ENCODE measurements around the gene LRRC73. TPM values are rescaled to one million over a fixed set of nuclear protein-coding genes. Genes with fewer than 3 reads are reported as not detected.

Gene LRRC73
- total RNA-seq, 1 experiment from 2014 or later: 0.19 TPM

DNA sequence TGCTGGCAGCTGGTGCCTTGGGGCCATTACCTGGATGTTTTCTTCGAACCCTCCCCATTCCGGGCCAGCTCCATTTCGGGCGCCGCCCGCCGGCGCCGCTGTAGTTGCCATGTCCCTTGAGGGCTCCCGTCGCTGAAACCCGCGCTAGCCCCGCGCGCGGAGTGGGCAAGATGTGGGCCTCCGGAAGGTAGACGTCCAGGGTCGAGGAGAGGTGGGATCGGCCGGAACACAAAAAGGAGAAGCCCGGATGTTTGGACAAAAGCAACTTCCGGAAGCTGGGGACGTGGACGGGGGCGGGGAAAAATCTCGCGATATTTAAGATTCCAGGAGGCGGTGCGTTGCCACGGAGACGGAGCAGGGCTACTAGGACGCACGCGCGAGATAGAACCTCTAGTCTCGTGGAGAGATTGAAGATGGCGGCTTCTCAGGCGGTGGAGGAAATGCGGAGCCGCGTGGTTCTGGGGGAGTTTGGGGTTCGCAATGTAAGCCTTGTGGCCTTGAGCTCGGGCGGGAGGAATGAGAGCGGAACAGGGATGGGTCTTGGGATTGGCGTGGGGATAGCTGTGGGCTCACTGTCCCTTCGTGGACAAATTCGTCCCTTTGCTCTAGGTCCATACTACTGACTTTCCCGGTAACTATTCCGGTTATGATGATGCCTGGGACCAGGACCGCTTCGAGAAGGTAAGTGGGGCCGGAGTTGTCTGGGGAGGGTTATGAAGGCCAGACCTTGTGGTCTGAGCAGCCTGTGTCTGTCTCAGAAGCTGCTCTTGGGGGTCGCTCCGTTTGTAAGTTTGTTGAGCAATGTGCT, 6.8 kb upstream of the LRRC73 start, which contains the start of the genes POLR1C and YIPF3:
TSS of gene POLR1C (plus strand) at position 393 of the 808 bp plus-strand sequence. CDS start at position 414, 21 bp downstream.
TSS of gene YIPF3 (minus strand) at position 230 of the 808 bp plus-strand sequence. CDS start at position 111, 119 bp downstream.
- H3K27me3 ChIP-seq (ENCODE audit: low read length): no peaks in the 10 kb centered on the region
- peaks cover 24% of the 10 kb centered on the region for H3K4me1 ChIP-seq (ENCODE audit: low read length)
- H3K4me3 ChIP-seq (ENCODE audit: low read length): peak within 1 kb of the TSS; percentile 83
- peaks cover 52% of the 10 kb centered on the region for H3K79me2 ChIP-seq (ENCODE audit: low read length)
- H2AFZ ChIP-seq (ENCODE audit: low read length): peak within 1 kb of the TSS; percentile 31; the same call in 1 of the 2 replicates
- peak within 1 kb of the TSS; percentile 90 for H3K4me2 ChIP-seq (ENCODE audit: low read depth, low read length, poor library complexity, severe bottlenecking)
- no peaks in the 10 kb centered on the region for H3K9me3 ChIP-seq (ENCODE audit: low read length)
- peaks cover 34% of the 10 kb centered on the region for H3K36me3 ChIP-seq (ENCODE audit: insufficient read depth, low read length)
- peak; percentile 100 for DNase-seq
- peak within 1 kb of the TSS; percentile 50 for H3K27ac ChIP-seq (ENCODE audit: low read length)
- no peaks in the 10 kb centered on the region for H3K9me2 ChIP-seq (replicated peaks; ENCODE audit: insufficient read depth, low read length)
- H4K20me1 ChIP-seq (ENCODE audit: insufficient read depth, low read depth, low read length): no peaks in the 10 kb centered on the region
- peak within 1 kb of the TSS; percentile 84 for H3K9ac ChIP-seq (ENCODE audit: low read length)

DNA sequence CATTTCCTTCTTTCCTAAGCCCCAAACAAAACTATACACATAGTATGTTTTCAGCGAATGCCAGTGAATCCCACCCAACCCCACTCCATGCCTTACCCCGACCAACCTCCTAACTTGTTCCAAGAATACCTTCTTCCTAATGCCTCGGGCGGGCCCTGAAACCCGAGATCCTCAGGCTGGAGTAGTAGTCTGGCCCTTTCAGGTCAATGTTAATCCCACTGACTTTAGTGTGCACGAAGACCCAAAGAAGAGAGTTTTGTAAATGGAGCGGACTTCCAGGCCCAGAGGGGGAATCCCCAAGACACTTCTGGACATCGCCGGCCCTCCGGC, 6.2 kb upstream of the LRRC73 start:
- Histone ChIP-seq H3K9me2 (replicated peaks; ENCODE audit: insufficient read depth, low read length) (no peaks in the 10 kb centered on the region), H3K79me2 (ENCODE audit: low read length) (peaks cover 52% of the 10 kb centered on the region), H3K27me3 (ENCODE audit: low read length) (no peaks in the 10 kb centered on the region), H4K20me1 (ENCODE audit: insufficient read depth, low read depth, low read length) (no peaks in the 10 kb centered on the region), H3K9ac (ENCODE audit: low read length) (peak overlapping the region; percentile 84), H3K36me3 (ENCODE audit: insufficient read depth, low read length) (peaks cover 28% of the 10 kb centered on the region), H3K27ac (ENCODE audit: low read length) (peak overlapping the region; percentile 50), H3K4me1 (ENCODE audit: low read length) (peaks cover 24% of the 10 kb centered on the region), H3K9me3 (ENCODE audit: low read length) (no peaks in the 10 kb centered on the region), H3K4me3 (ENCODE audit: low read length) (peak overlapping the region; percentile 83), H3K4me2 (ENCODE audit: low read depth, low read length, poor library complexity, severe bottlenecking) (peak overlapping the region; percentile 90), H2AFZ (ENCODE audit: low read length) (peak overlapping the region; percentile 31; the same call in 1 of the 2 replicates)
- no peak for DNase-seq

GRCh38 chr6:43515808-43516207, 5.7 kb upstream of the LRRC73 start:
- Histone ChIP-seq H4K20me1 (ENCODE audit: insufficient read depth, low read depth, low read length) (no peaks in the 10 kb centered on the region), H2AFZ (ENCODE audit: low read length) (no peak overlapping the region), H3K9ac (ENCODE audit: low read length) (peak overlapping the region; percentile 84), H3K4me2 (ENCODE audit: low read depth, low read length, poor library complexity, severe bottlenecking) (peak overlapping the region; percentile 90), H3K79me2 (ENCODE audit: low read length) (peaks cover 52% of the 10 kb centered on the region), H3K4me1 (ENCODE audit: low read length) (peaks cover 24% of the 10 kb centered on the region), H3K36me3 (ENCODE audit: insufficient read depth, low read length) (peaks cover 24% of the 10 kb centered on the region), H3K9me2 (replicated peaks; ENCODE audit: insufficient read depth, low read length) (no peaks in the 10 kb centered on the region), H3K27ac (ENCODE audit: low read length) (no peak overlapping the region), H3K27me3 (ENCODE audit: low read length) (no peaks in the 10 kb centered on the region), H3K4me3 (ENCODE audit: low read length) (peak overlapping the region; percentile 83), H3K9me3 (ENCODE audit: low read length) (no peaks in the 10 kb centered on the region)
- DNase-seq: no peak

DNA sequence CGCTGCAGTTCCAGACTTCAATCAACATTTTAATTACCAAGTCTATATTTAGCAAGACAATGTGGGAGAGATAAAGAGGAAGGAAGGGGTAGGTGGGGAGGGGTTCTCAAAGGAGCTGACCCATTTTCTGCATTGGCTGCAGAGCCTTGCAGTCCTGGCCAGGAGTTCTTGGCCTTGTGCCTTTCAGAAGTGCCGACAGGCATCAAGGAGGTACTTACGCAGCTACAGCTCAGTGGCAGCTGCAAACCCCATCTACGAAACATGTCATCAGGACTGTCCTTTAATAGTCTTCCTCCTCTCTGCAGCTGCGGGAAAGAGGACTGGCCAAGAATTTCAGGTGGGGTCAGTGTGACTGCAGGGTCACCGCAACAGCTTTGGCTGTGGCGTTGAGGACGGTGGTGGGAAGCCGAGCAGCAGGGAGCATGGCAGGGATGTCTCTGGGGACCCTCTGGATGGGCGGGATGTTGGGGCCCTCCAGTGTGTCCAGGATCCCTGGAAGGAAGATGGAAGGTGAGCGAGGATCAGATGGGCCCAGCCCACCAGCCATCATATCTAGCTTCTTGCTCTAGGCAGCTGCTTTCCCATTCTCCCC, 1.8 kb upstream of the LRRC73 start:
- Histone ChIP-seq H4K20me1 (ENCODE audit: insufficient read depth, low read depth, low read length) (no peaks in the 10 kb centered on the region), H3K27ac (ENCODE audit: low read length) (no peak overlapping the region), H3K79me2 (ENCODE audit: low read length) (peaks cover 22% of the 10 kb centered on the region), H3K36me3 (ENCODE audit: insufficient read depth, low read length) (peaks cover 3% of the 10 kb centered on the region; the same call in 1 of the 2 replicates), H3K4me3 (ENCODE audit: low read length) (no peak overlapping the region), H3K9ac (ENCODE audit: low read length) (no peak overlapping the region), H3K9me2 (replicated peaks; ENCODE audit: insufficient read depth, low read length) (no peaks in the 10 kb centered on the region), H3K27me3 (ENCODE audit: low read length) (no peaks in the 10 kb centered on the region), H3K9me3 (ENCODE audit: low read length) (no peaks in the 10 kb centered on the region), H2AFZ (ENCODE audit: low read length) (no peak overlapping the region), H3K4me1 (ENCODE audit: low read length) (peaks cover 32% of the 10 kb centered on the region), H3K4me2 (ENCODE audit: low read depth, low read length, poor library complexity, severe bottlenecking) (no peak overlapping the region)
- no peak for DNase-seq

- DNase-seq: no peak
- no peaks in the 10 kb centered on the region for H3K27me3 ChIP-seq (ENCODE audit: low read length)
- peak overlapping the region; percentile 82; the same call in 1 of the 2 replicates for H3K4me3 ChIP-seq (ENCODE audit: low read length)
- peak overlapping the region; percentile 91 for H3K4me2 ChIP-seq (ENCODE audit: low read depth, low read length, poor library complexity, severe bottlenecking)
- H3K9me2 ChIP-seq (replicated peaks; ENCODE audit: insufficient read depth, low read length): no peaks in the 10 kb centered on the region
- H2AFZ ChIP-seq (ENCODE audit: low read length): no peak overlapping the region
- H3K4me1 ChIP-seq (ENCODE audit: low read length): peaks cover 33% of the 10 kb centered on the region
- H3K79me2 ChIP-seq (ENCODE audit: low read length): peaks cover 12% of the 10 kb centered on the region
- H4K20me1 ChIP-seq (ENCODE audit: insufficient read depth, low read depth, low read length): no peaks in the 10 kb centered on the region
- H3K9ac ChIP-seq (ENCODE audit: low read length): peak overlapping the region; percentile 73; the same call in 1 of the 2 replicates
- no peak overlapping the region for H3K27ac ChIP-seq (ENCODE audit: low read length)
- no peaks in the 10 kb centered on the region for H3K9me3 ChIP-seq (ENCODE audit: low read length)
- peaks cover 3% of the 10 kb centered on the region; the same call in 1 of the 2 replicates for H3K36me3 ChIP-seq (ENCODE audit: insufficient read depth, low read length)
Measured at GRCh38 chr6:43510827-43511163, 649 bp upstream of the LRRC73 start.

DNA sequence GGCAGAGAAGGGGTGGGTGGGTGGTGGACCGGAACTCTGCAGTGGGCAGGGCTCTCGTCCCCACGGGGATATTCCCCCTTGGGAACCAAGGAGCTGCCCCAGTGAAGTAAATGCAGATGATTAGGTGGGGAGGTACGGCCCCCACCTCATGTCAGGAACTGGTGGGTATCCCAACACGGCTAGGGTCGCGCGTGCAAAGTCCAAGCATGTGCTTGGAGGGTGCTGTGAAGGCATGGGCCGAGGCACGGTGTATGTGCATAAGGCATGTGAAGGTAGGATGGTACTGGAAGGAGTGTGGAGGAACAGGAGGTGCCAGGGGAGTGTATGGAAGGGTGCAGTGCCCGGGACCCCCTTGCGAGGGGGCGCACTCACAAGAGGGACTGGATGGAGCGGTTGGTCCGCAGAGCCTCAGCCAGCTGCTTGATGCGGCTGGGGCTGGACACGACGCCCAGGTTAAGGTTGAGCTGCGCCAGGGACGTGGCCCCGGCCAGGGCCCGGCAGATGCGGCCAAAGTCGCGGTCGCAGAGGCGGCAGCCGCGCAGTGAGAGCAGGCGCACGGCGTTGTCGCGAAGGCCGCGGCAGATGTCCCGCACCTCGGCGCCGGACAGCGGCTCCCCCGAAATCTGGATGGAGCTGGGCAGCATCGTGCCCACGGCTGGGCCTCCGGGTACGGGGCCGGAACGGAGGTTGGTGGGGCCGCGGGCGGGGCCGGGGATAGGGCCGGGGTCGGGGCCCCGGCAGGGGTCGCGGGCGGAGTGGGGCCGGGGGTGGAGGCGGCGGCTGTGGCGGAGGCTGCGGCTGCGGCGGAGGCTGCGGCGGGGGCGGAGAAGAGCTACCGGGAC, 783 bp downstream of the LRRC73 start:
- no peaks in the 10 kb centered on the region for H3K9me3 ChIP-seq (ENCODE audit: low read length)
- peak overlapping the region; percentile 73 for H3K9ac ChIP-seq (ENCODE audit: low read length)
- H3K4me1 ChIP-seq (ENCODE audit: low read length): peaks cover 25% of the 10 kb centered on the region
- H3K36me3 ChIP-seq (ENCODE audit: insufficient read depth, low read length): no peaks in the 10 kb centered on the region; the same call in 1 of the 2 replicates
- H3K27ac ChIP-seq (ENCODE audit: low read length): no peak overlapping the region
- no peaks in the 10 kb centered on the region for H3K9me2 ChIP-seq (replicated peaks; ENCODE audit: insufficient read depth, low read length)
- peak; percentile 46 for DNase-seq
- H3K79me2 ChIP-seq (ENCODE audit: low read length): 0 out of 2 replicates have a peak, but pooled peaks cover 1% of the 10 kb centered on the region
- H4K20me1 ChIP-seq (ENCODE audit: insufficient read depth, low read depth, low read length): no peaks in the 10 kb centered on the region
- peak overlapping the region; percentile 91 for H3K4me2 ChIP-seq (ENCODE audit: low read depth, low read length, poor library complexity, severe bottlenecking)
- H3K4me3 ChIP-seq (ENCODE audit: low read length): peak overlapping the region; percentile 82
- H3K27me3 ChIP-seq (ENCODE audit: low read length): no peaks in the 10 kb centered on the region
- no peak overlapping the region for H2AFZ ChIP-seq (ENCODE audit: low read length)

- H3K36me3 ChIP-seq (ENCODE audit: insufficient read depth, low read length): no peaks in the 10 kb centered on the region; the same call in 1 of the 2 replicates
- H3K27ac ChIP-seq (ENCODE audit: low read length): no peak overlapping the region
- H3K79me2 ChIP-seq (ENCODE audit: low read length): no peaks in the 10 kb centered on the region
- no peak overlapping the region for H2AFZ ChIP-seq (ENCODE audit: low read length)
- peak overlapping the region; percentile 91 for H3K4me2 ChIP-seq (ENCODE audit: low read depth, low read length, poor library complexity, severe bottlenecking)
- DNase-seq: peak; percentile 46
- no peaks in the 10 kb centered on the region for H3K9me2 ChIP-seq (replicated peaks; ENCODE audit: insufficient read depth, low read length)
- H3K9me3 ChIP-seq (ENCODE audit: low read length): no peaks in the 10 kb centered on the region
- peak overlapping the region; percentile 73 for H3K9ac ChIP-seq (ENCODE audit: low read length)
- no peaks in the 10 kb centered on the region for H4K20me1 ChIP-seq (ENCODE audit: insufficient read depth, low read depth, low read length)
- no peaks in the 10 kb centered on the region for H3K27me3 ChIP-seq (ENCODE audit: low read length)
- H3K4me3 ChIP-seq (ENCODE audit: low read length): peak overlapping the region; percentile 82; the same call in 1 of the 2 replicates
- H3K4me1 ChIP-seq (ENCODE audit: low read length): peaks cover 25% of the 10 kb centered on the region
Measured at GRCh38 chr6:43508481-43509141, 1.5 kb downstream of the LRRC73 start.
